ENCODE measurements around the gene CCDC144A. TPM values are rescaled to one million over a fixed set of nuclear protein-coding genes. Genes with fewer than 3 reads are reported as not detected.
"Not testable (repeated sequence)": the region's sequence is repeated elsewhere in the genome, so short reads cannot be mapped to it uniquely, and the experiment has no call there.

CCDC144A gene
- total RNA-seq, 1 donor from 2014 or later: 4.4 TPM

GRCh38 chr17:16818821-16819683, 129.0 kb downstream of the CCDC144A start:
- no peak for DNase-seq

GRCh38 chr17:16820161-16820877, 130.3 kb downstream of the CCDC144A start:
- no peak for DNase-seq

- DNase-seq: no peak
Measured at GRCh38 chr17:16820979-16821543, 131.0 kb downstream of the CCDC144A start.

GRCh38 chr17:16822133-16822532, 132.1 kb downstream of the CCDC144A start:
- DNase-seq: not testable (repeated sequence)

GRCh38 chr17:16823768-16824406, 133.8 kb downstream of the CCDC144A start:
- DNase-seq: not testable (repeated sequence)

Small RNAs within 50 kb of the gene (small RNA-seq; reads per million reads assigned to genes)
- gene AC022596.1: not detected
- gene RNU6-405P: not detected

Other genes starting within 250 kb of the CCDC144A start
- gene LRRC75A, start 198.0 kb upstream of the CCDC144A start, total RNA-seq: 5.6 TPM
- 34.9 TPM for gene ZNF287, start 121.0 kb upstream of the CCDC144A start, total RNA-seq
- gene ZNF624, start 36.4 kb upstream of the CCDC144A start, total RNA-seq: 30.4 TPM